Islet of Langerhans (tissue), 1 donor: ENCODE measurements around the gene TFF1.

ENCODE experiments used
- FAIRE-seq: peaks from one replicate; lab custom pipeline; 2011; peaks lifted over from hg19 to GRCh38; lab: Jason Lieb, UNC

Gene TFF1

GRCh38 chr21:42398436-42399028 lies 32.2 kb upstream of the TFF1 start:
- FAIRE-seq: no peak

- no peak for FAIRE-seq
Observed at GRCh38 chr21:42397746-42398394, 31.5 kb upstream of the TFF1 start.

GRCh38 chr21:42396799-42397745 lies 30.7 kb upstream of the TFF1 start:
- no peak for FAIRE-seq

GRCh38 chr21:42395905-42396651 lies 29.7 kb upstream of the TFF1 start, which contains the start of gene TMPRSS3:
TMPRSS3 (minus strand) TSS chr21:42396052; CDS start chr21:42395417, 635 bp downstream.
- no peak for FAIRE-seq

DNA sequence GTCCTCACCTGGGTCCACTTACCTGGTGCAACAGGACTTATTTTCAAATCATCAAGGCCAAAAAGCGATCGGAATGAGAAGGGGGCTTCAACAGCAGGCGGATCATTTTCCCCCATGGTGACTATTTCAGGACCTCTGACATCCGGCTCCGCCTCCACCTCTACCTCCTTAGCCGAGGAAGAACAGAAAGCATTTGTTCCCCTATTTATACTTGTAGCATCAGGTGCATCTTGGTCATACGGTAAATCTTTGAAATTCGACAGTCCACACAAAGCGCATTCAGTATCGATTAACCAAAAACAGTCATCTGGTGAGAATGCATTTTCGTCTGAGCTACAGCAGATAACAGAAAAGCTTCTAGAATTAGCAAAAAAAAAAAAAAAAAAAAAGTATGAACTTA lies 29.0 kb upstream of the TFF1 start:
- FAIRE-seq: no peak

DNA sequence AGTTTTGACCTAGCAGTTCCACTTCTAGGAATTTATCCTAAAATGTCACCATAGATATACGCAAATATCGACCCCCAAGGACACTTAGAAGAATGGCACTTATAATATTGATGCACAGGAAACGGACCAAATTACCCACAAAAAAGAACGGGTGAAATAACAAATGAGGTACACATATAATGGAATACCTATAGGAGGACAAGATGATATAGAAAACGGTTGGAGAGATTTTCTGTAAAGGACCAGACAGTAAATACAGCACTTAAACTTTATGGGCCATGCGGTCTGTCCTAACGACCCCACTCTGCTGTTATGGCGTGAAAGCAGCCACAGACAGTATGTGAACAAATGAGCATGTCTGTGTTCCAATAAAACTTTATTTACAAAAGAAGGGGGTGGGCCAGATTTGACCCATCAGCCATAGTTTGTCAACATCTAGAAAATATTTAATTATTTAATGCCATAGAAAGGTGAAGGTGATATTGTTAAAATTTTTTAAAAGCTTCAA lies 27.2 kb upstream of the TFF1 start:
- FAIRE-seq: no peak

DNA sequence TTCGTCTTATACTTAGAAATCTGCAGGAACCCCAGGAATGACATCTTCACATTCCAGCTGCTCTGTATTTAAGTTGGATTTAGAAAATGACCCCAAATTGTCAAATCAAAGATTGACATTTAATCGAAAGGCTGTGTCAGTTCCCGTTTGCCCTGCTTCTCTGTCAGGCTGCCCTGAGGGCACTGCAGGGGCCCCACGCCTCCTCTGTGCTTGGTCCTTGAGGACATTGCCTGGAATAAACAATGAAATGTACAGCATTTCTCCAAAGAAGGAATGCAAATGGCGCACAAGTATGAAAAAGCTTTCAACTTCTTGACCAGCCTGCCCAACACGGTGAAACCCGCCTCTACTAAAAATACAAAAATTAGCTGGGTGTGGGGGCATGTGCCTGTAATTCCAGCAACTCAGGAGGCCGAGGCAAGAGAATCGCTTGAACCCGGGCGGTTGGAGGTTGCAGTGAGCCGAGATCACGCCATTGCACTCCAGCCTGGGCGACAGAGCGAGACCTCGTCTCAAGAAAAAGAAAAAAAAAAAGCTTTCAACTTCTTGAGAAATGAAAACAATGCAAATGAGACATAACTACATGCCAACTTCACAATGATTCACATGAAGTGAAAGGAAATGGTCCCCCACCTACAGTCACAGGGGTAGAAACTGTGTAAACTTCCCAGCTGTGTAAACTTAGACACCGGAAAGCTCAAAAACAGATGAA lies 26.6 kb upstream of the TFF1 start:
- no peak for FAIRE-seq

DNA sequence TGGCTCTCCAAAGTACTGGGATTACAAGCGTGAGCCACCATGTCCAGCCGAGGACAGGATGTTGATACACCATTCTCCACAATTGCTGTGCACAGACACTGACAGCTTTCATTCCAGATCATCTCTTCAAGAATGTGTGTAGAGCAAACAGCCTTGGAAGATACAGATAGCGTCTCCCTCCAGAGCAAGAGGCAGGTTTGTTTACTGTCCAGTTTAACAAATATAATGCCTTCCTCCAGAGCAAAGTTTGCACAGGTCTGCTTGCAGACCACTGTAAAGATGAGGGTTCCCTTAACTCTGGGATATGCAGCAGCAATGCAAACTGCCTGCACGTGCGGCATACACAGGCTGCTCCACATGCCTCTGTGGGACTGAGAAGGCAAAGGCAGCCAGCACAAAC lies 25.0 kb upstream of the TFF1 start:
- FAIRE-seq: no peak

DNA sequence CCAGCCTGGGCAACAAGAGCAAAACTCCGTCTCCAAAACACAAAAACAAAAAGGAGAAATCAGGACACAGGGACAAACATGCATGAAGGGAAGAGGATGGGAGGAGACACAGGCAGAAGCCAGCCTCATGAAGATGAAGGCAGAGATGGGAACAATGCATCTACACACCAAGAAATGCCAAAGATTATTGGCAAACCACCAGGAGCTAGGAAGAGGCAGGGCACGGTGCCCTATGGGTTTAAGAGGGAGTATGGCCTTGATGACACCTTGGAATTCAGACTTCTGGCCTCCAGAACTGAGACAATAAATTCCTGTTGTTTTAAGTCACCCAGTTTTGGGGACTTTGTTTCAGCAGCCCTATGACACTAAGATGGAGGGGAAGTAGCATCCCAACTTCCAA lies 24.4 kb upstream of the TFF1 start:
- no peak for FAIRE-seq

DNA sequence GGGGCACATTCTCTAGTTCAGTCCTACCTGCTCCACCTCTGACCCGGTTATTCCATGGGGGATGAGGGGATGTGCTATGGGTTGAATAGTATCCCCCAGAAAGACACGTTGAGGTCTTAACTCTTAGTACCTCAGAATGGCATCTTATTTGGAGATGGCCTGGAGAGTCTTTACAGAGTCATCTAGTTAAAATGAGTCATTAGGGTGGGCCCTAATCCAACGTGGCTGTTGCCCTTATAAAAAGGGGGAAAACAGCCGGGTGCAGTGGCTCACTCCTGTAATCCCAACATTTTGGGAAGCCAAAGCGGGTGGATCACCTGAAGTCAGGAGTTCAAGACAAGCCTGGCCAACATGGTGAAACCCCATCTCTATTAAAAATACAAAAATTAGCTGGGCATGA lies 23.9 kb upstream of the TFF1 start:
- no peak for FAIRE-seq

GRCh38 chr21:42389449-42389835 lies 23.1 kb upstream of the TFF1 start:
- no peak for FAIRE-seq

DNA sequence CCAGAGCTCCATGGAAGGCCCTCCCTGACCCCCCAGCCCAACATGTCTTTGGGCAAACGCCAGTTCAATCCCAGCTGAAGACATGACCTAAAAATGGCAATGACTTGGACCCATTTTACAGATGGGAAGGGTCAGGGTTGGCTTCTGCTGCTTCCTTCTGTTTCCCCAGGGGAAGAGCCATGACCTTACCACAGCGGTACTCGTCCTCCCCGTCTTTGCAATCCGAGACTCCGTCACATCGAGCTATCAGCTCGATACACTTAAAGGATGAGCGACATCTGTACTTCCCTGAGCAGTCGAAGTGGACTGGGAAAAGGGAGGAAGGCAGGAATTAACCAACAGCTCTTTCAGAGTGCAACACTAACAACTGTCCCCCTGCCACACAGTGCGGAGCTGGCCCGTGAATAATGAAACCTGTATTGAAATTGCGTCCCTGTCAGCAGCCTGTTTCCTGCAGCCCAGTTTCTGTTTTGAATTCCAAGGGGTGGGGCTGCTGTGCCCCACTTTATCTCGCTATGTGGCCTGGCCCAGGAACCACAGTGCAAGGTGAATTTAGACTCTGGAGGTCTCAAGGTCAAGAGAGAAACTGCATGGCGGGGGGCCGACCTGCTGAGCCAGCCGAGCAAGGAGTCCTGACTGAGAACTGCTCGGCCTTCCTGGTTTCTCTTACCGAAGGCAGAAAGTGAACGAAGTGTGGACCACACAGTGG lies 22.6 kb upstream of the TFF1 start:
- FAIRE-seq: no peak

GRCh38 chr21:42387843-42388340 lies 21.6 kb upstream of the TFF1 start:
- no peak for FAIRE-seq

GRCh38 chr21:42387164-42387563 lies 20.8 kb upstream of the TFF1 start:
- no peak for FAIRE-seq

- no peak for FAIRE-seq
Observed at GRCh38 chr21:42386034-42386591, 19.8 kb upstream of the TFF1 start.

- FAIRE-seq: no peak
Observed at GRCh38 chr21:42385619-42386018, 19.3 kb upstream of the TFF1 start.

DNA sequence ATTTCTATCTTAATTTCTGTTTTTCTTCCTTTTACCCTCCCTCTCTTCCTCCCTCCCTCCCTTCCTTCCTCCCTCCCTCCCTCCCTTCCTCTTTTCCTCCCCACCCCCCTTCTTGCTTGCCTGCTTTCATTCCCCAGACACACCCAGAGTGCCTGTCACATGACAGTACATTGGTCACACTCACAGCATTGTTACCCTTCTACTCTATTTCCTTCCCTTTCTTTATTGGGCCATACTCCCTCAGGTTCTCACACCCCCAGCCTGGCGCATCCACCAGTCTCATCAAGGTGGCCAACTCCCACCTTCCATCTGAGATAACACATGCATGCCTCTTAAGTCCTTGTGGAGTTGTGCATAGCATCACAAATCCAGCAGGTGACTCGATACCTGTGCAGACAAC lies 18.7 kb upstream of the TFF1 start:
- FAIRE-seq: no peak

DNA sequence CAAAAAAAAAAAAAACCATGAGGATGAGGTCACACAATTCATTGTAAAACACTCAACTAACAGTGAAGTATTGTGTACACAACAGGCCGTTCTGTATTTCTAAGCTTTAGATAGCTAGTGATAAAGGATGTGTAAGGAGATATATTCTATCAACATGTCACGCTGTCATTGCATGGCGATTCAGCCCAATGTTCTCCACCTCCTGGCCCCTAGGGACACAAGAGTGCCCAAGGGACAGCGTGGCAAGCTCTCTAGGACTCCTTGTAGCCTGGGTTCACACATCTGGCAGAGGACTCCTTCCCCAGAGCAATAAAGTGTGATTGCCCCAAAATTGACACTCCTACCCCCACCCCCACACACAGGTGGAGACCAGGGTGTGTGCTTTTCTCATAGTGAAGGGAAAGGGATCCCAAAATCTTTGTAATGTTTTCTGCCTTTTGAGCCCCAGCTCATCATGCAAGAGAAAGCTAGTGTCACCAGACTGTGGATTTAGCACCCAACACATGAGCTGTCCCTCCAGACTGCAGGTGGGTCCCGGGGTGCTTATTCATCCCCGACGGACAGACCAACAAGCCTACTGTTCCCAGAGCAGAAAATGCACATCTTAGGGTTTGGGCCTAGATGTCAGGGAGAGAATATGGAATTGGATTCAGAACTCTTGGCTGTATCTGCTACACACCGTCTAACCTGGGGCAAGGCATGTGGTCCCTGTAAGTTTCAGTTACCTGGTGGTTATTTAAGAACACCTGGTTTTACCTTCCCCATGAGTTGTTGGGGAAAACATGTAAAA lies 18.0 kb upstream of the TFF1 start:
- FAIRE-seq: no peak

DNA sequence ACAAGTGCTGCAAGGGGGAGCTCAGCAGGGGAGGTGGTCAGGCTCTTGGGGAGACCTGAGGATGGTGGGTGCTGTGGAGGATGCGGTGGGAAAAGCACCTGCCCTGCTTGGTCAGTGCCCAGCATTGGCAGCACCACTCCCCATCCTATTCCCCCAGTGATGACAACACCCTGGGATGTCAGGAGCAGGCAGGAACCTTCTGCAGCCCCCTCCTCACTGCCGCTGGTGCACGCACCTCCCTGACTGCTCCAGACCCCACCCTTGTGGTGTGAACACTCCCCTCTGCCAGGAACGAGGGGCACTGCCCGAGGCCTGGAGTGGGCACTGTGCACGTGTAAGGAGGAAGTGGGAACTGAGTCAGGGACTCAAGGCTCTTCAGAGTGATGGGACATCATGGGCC lies 17.0 kb upstream of the TFF1 start:
- no peak for FAIRE-seq

DNA sequence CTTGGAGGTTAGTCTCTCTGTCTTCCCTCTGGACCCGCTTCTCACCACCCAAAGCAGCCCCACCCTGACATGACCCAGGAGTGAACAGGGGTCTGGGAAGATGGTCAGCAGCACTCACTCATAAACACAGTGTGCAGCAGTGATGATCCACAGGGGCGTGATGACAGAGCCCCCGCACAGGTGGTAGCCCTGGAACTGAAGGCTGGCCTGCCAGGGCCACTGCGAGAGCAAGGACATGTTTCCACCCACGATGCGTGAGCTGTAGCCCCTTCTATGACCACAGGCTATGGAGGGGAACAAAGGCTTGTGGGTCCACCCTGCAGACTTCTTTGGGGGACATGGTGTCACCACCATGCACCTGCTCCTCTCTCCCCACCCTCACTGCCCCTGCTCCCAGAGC lies 16.6 kb upstream of the TFF1 start:
- no peak for FAIRE-seq
